Endothelial cell of umbilical vein (primary cell): ENCODE measurements around the gene VRK1. TPM values are rescaled to one million over a fixed set of nuclear protein-coding genes. Genes with fewer than 3 reads are reported as not detected.

Experiments used
- BruUV-seq: library from RNA; stranded (reverse); fragments of 400-500 nt; replicated peaks from 2 replicates; lab custom pipeline; 2021; lab: Mats Ljungman, UMichigan
- CTCF ChIA-PET: fragments of 300-600, 350-600 bp; sonication (Branson Sonifier 250); formaldehyde crosslinking; loops from one replicate; lab custom pipeline; 2021; ENCODE audit warnings: antibody characterized with exemption, inconsistent platforms; lab: Charles Lee
- POLR2A ChIA-PET: fragments of 300-600, 350-600 bp; sonication (Branson Sonifier 250); formaldehyde crosslinking; loops from one replicate; lab custom pipeline; 2021; ENCODE audit warnings: antibody characterized with exemption, inconsistent platforms; lab: Charles Lee
- DNase-seq: peaks from one replicate; pipeline ENCODE4 v3.0.0-alpha.2; 2011; ENCODE audit warnings: low read depth, low spot score
- FAIRE-seq: peaks from 2 replicates; lab custom pipeline; 2011; peaks lifted over from hg19 to GRCh38; lab: Jason Lieb, UNC
- H2AFZ ChIP-seq: 2 replicates; pipeline ENCODE4 v1.6.0; 2012; ENCODE audit warnings: low read depth, low read length, control low read depth, inconsistent platforms
- H3K27ac ChIP-seq: 2 replicates; pipeline ENCODE4 v1.5.1; 2011; ENCODE audit warnings: low read depth, mild to moderate bottlenecking, control low read depth, low read length, moderate library complexity; ENCODE audit not compliant: insufficient read depth
- H3K27me3 ChIP-seq, 2 experiments: 2 replicates each; pipeline versions ENCODE4 v1.6.0 to v1.6.1; 2011; ENCODE audit warnings: low read length in 2 of 2, mixed read lengths in 1 of 2; ENCODE audit not compliant: control insufficient read depth in 2 of 2, insufficient read depth in 2 of 2
- H3K36me3 ChIP-seq, 2 experiments: 2 replicates in 1 of 2; 3 replicates in 1 of 2; pipeline ENCODE4 v1.5.1; 2011; ENCODE audit warnings: low read length in 2 of 2, mild to moderate bottlenecking in 1 of 2, moderate library complexity in 1 of 2; ENCODE audit not compliant: control insufficient read depth in 2 of 2, insufficient read depth in 2 of 2; ENCODE audit errors: extremely low read depth in 1 of 2
- H3K4me1 ChIP-seq: 3 replicates; pipeline ENCODE4 v1.5.1; 2011; ENCODE audit warnings: mild to moderate bottlenecking, low read length; ENCODE audit not compliant: control insufficient read depth, insufficient read depth; ENCODE audit errors: extremely low read depth
- H3K4me2 ChIP-seq: 2 replicates; pipeline ENCODE4 v1.6.1; 2011; ENCODE audit warnings: low read length, control low read depth, mixed read lengths; ENCODE audit not compliant: insufficient read depth
- H3K4me3 ChIP-seq, 3 experiments: fragments of 200-600 bp in 1 of 3; sonication (generic), shearing (Covaris generic) in 1 of 3; replicated peaks in 1 of 3; 2 replicates each; pipeline ENCODE4 v1.5.1; 2011 to 2016; ENCODE audit warnings: control low read depth in 3 of 3, low read length in 3 of 3, mild to moderate bottlenecking in 2 of 3, inconsistent platforms in 1 of 3, low read depth in 1 of 3, moderate library complexity in 1 of 3; ENCODE audit not compliant: insufficient read depth in 1 of 3
- H3K79me2 ChIP-seq: 2 replicates; pipeline ENCODE4 v1.6.0; 2012; ENCODE audit warnings: low read length, inconsistent platforms; ENCODE audit not compliant: control insufficient read depth, insufficient read depth
- H3K9ac ChIP-seq: replicated peaks from 2 replicates; pipeline ENCODE3; 2011; ENCODE audit warnings: low read length, control low read depth; ENCODE audit not compliant: insufficient read depth; ENCODE audit errors: extremely low read depth
- H3K9me1 ChIP-seq: replicated peaks from 3 replicates; pipeline ENCODE4 v1.6.0; 2011; ENCODE audit warnings: mild to moderate bottlenecking, low read length; ENCODE audit not compliant: control insufficient read depth, insufficient read depth; ENCODE audit errors: extremely low read depth
- H3K9me3 ChIP-seq: replicated peaks from 2 replicates; pipeline ENCODE4 v1.5.1; 2012; ENCODE audit warnings: low read length, inconsistent platforms; ENCODE audit not compliant: control insufficient read depth, insufficient read depth
- H4K20me1 ChIP-seq: replicated peaks from 2 replicates; pipeline ENCODE3; 2011; ENCODE audit warnings: mild to moderate bottlenecking, low read length; ENCODE audit not compliant: control insufficient read depth, insufficient read depth; ENCODE audit errors: extremely low read depth
- EZH2 ChIP-seq: IDR thresholded peaks from 2 replicates; pipeline ENCODE4 v1.6.1; 2012; ENCODE audit warnings: borderline replicate concordance, low read depth, mild to moderate bottlenecking, moderate library complexity, low read length, inconsistent platforms; ENCODE audit not compliant: severe bottlenecking
- FOS ChIP-seq: IDR thresholded peaks from 2 replicates; pipeline ENCODE4 v1.6.1; 2011; ENCODE audit warnings: mild to moderate bottlenecking, low read length, moderate library complexity, borderline replicate concordance; ENCODE audit not compliant: insufficient read depth
- GATA2 ChIP-seq: IDR thresholded peaks from 2 replicates; pipeline ENCODE4 v1.7.0; 2011; ENCODE audit warnings: low read depth, mild to moderate bottlenecking, moderate library complexity, mixed read lengths, low read length; ENCODE audit not compliant: insufficient read length, insufficient read depth
- JUN ChIP-seq: IDR thresholded peaks from 2 replicates; pipeline ENCODE4 v1.6.1; 2011; ENCODE audit warnings: borderline replicate concordance, low read depth; ENCODE audit not compliant: insufficient read length, insufficient read depth
- MYC ChIP-seq: IDR thresholded peaks from one replicate; pipeline ENCODE4 v1.6.1; 2011; ENCODE audit warnings: mild to moderate bottlenecking, low read depth, low read length
- POLR2A ChIP-seq: IDR thresholded peaks from 2 replicates; pipeline ENCODE4 v1.6.1; 2012; ENCODE audit warnings: low read depth, mild to moderate bottlenecking, control low read depth, low read length
- POLR2AphosphoS5 ChIP-seq: IDR thresholded peaks from 2 replicates; pipeline ENCODE4 v1.6.1; 2012; ENCODE audit warnings: low read depth, mild to moderate bottlenecking, control low read depth, low read length, moderate library complexity; ENCODE audit not compliant: insufficient read depth
- dilution Hi-C: fragments of 300-500 bp; cut with MboI; formaldehyde crosslinking; loops from one replicate; pipeline ENCODE4 v1.15.0; 2019; ENCODE audit warnings: low sequenced_read_pairs; ENCODE audit not compliant: extremely low pct_ligation_motif_present
- intact Hi-C: fragments of 100-400 bp; cut with micrococcal nuclease; formaldehyde crosslinking; loops from one replicate; pipeline ENCODE4 v1.10.0; 2022
- polyA plus RNA-seq, 4 experiments: library from polyadenylated mRNA; depleted of rRNA in 3 of 4; stranded (reverse) in 3 of 4; unstranded in 1 of 4; fragments of >200 nt; gene quantifications; 2 replicates each; pipeline versions ENCODE4 v1.2.1 to v1.2.3, GENCODE V29; 2011 to 2012; ENCODE audit warnings: missing spikeins in 1 of 4
- total RNA-seq: library from RNA; stranded (reverse); gene quantifications from 2 replicates; pipeline ENCODE4 v1.2.3, GENCODE V29; 2021
- TF ChIP-seq, protein P1 (sequence below), 2 donors: IDR thresholded peaks; 1 replicate in 1 of 2; 2 replicates in 1 of 2; pipeline ENCODE4 v1.5.1; 2011; ENCODE audit warnings: low read length in 2 of 2, mild to moderate bottlenecking in 2 of 2, moderate library complexity in 2 of 2, control low read depth in 1 of 2, inconsistent platforms in 1 of 2, low read depth in 1 of 2; ENCODE audit not compliant: insufficient read depth in 1 of 2; ENCODE audit errors: extremely low read depth in 1 of 2
- TF ChIP-seq, protein P2 (sequence below): IDR thresholded peaks from 2 replicates; pipeline ENCODE4 v1.6.1; 2011; ENCODE audit not compliant: insufficient read depth, insufficient read length

Gene VRK1
- total and polyA plus RNA-seq, 2 donors (not counting 3 experiments of a cell fraction or from before 2014, with no cell fraction given) = 7.1 to 31.7 TPM

DNA sequence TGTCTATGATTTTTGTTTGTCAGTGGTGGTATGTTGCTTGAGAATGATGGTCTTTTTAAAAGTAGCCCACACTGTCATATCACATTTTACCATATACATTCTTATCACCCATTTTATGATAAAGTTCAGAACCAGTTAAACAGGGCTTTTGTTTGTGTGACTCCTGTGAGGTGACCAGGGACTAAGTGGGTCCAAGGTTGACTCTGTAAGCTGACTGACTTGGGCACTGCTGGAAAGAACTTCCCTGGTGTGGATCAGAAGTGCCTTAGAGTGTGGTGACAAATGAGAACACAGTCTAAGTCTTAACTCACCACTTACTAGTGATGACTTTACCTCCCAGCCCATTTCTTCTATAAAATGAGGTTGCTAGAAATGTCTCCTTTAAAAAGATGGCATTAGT is 52.6 kb downstream of the VRK1 start:
- no peak for FAIRE-seq

DNA sequence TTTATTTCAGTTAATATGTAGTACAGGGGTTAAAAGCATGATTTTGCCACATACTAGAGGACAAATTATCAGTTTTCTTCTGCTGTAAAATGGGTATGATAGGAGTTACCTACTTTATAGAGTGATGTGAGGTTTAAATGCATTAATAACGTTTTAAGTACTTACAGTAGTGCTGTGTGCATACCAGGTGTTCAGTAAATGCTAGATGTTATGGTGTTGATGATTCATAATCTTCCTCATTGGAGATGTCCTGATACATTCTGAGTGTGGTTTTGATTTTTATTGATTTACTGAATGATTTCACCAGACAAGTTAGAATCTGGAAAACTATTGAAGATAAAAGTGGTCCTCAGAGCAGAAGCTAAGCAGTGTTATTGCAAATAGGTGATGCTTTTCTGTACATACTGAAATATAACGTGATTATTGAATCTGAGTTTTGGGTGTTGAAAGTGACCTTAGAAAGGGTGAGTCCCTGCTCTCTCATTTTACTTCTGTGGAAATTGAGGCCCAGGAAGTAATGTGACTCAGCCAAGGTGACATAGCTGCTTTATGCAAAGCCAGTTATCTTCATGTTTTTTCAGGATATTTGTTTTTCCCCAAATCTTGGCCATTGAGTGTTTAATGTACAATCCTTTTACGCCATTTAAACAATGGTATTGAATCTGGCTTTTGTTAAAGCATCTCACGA is 54.7 kb downstream of the VRK1 start:
- DNase-seq (no peak), FAIRE-seq (no peak)
- no TSS peak for BruUV-seq
- CTCF ChIA-PET = interaction anchor here (1.4 to 3.2 kb wide), 18 partner anchors 9 to 288 kb away, joined by 3 to 85 read pairs (median 10); partner anchors contain the start of gene VRK1
- Histone ChIP-seq H3K9ac (no peak overlapping the region), H3K27me3 (no peaks in the 10 kb centered on the region), H3K4me3 (no peak overlapping the region), H2AFZ (no peak overlapping the region), H3K27ac (no peak overlapping the region), H3K4me1 (peaks cover 5% of the 10 kb centered on the region), H3K4me2 (no peak overlapping the region), H3K9me1 (no peaks in the 10 kb centered on the region), H3K36me3 (no peaks in the 10 kb centered on the region), H3K9me3 (no peaks in the 10 kb centered on the region), H4K20me1 (no peaks in the 10 kb centered on the region), H3K79me2 (no peaks in the 10 kb centered on the region)
- dilution Hi-C loops = no loop called here
- intact Hi-C loops = loop anchor here (2.0 kb wide), 1 partner anchor 55 kb away; the partner anchor contains the start of gene VRK1
- POLR2A ChIA-PET = no interaction called here
- TF ChIP-seq FOS (no peak), EZH2 (no peak), POLR2AphosphoS5 (no peak), MYC (no peak), POLR2A (no peak), JUN (no peak), GATA2 (no peak)
- TF ChIP-seq, protein P1, sequence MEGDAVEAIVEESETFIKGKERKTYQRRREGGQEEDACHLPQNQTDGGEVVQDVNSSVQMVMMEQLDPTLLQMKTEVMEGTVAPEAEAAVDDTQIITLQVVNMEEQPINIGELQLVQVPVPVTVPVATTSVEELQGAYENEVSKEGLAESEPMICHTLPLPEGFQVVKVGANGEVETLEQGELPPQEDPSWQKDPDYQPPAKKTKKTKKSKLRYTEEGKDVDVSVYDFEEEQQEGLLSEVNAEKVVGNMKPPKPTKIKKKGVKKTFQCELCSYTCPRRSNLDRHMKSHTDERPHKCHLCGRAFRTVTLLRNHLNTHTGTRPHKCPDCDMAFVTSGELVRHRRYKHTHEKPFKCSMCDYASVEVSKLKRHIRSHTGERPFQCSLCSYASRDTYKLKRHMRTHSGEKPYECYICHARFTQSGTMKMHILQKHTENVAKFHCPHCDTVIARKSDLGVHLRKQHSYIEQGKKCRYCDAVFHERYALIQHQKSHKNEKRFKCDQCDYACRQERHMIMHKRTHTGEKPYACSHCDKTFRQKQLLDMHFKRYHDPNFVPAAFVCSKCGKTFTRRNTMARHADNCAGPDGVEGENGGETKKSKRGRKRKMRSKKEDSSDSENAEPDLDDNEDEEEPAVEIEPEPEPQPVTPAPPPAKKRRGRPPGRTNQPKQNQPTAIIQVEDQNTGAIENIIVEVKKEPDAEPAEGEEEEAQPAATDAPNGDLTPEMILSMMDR (IDR thresholded peaks at IDR 0.05; ENCODE audit: extremely low read depth in 1 of 2, insufficient read depth in 1 of 2, low read depth in 1 of 2, low read length in 2 of 2) = no peak
- TF ChIP-seq, protein P2, sequence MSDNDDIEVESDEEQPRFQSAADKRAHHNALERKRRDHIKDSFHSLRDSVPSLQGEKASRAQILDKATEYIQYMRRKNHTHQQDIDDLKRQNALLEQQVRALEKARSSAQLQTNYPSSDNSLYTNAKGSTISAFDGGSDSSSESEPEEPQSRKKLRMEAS = no peak

More for the DNA sequence above, 52.6 kb downstream of the VRK1 start:
- H3K9ac ChIP-seq = no peak overlapping the region
- no peaks in the 10 kb centered on the region for H3K79me2 ChIP-seq
- dilution Hi-C loops (no loop called here), intact Hi-C loops (no loop called here)
- no peaks in the 10 kb centered on the region for H3K36me3 ChIP-seq
- H3K4me1 ChIP-seq = peaks cover 5% of the 10 kb centered on the region
- H3K4me3 ChIP-seq = no peak overlapping the region
- no peak for DNase-seq
- no peaks in the 10 kb centered on the region for H3K9me3 ChIP-seq
- no peaks in the 10 kb centered on the region for H4K20me1 ChIP-seq
- H2AFZ ChIP-seq = no peak overlapping the region
- H3K27me3 ChIP-seq = no peaks in the 10 kb centered on the region
- no TSS peak for BruUV-seq
- H3K4me2 ChIP-seq = no peak overlapping the region
- ChIA-PET POLR2A (no interaction called here), CTCF (interaction anchor here (0.8 kb wide), 1 partner anchor 10 kb away, joined by 3 read pairs; no protein-coding TSS in a partner anchor)
- H3K27ac ChIP-seq = no peak overlapping the region
- TF ChIP-seq GATA2 (no peak), JUN (no peak), POLR2AphosphoS5 (no peak), FOS (no peak)
- no peaks in the 10 kb centered on the region for H3K9me1 ChIP-seq
